ENCODE data around the gene STK31. TPM values are rescaled to one million over a fixed set of nuclear protein-coding genes. Genes with fewer than 3 reads are reported as not detected.

STK31 gene
- total and polyA plus RNA-seq, 2 donors (not counting 3 experiments of a cell fraction or from before 2014, with no cell fraction given), result 0.44 TPM; not detected in 1

- TF ChIP-seq FOS (IDR thresholded peaks at IDR 0.05; ENCODE audit: borderline replicate concordance, insufficient read depth, low read length) (no peak), CTCF (IDR thresholded peaks at IDR 0.05; ENCODE audit: extremely low read depth in 1 of 2, insufficient read depth in 1 of 2, low read depth in 1 of 2, low read length in 2 of 2) (no peak), POLR2AphosphoS5 (IDR thresholded peaks at IDR 0.05; ENCODE audit: insufficient read depth, low read depth, low read length) (no peak), MYC (IDR thresholded peaks at IDR 0.05; ENCODE audit: low read depth, low read length) (no peak), GATA2 (IDR thresholded peaks at IDR 0.05; ENCODE audit: insufficient read depth, insufficient read length, low read depth, low read length) (no peak), JUN (IDR thresholded peaks at IDR 0.05; ENCODE audit: borderline replicate concordance, insufficient read depth, insufficient read length, low read depth) (no peak), POLR2A (IDR thresholded peaks at IDR 0.05; ENCODE audit: low read depth, low read length) (no peak), EZH2 (IDR thresholded peaks at IDR 0.05; ENCODE audit: borderline replicate concordance, low read depth, low read length, severe bottlenecking) (no peak), MAX (IDR thresholded peaks at IDR 0.05; ENCODE audit: insufficient read depth, insufficient read length) (no peak)
- Histone ChIP-seq H3K36me3 (ENCODE audit: control insufficient read depth in 2 of 2, extremely low read depth in 1 of 2, insufficient read depth in 2 of 2, low read length in 2 of 2) (peaks cover 0 to 5% of the 10 kb centered on the region in 2 experiments), H3K9me1 (replicated peaks; ENCODE audit: control insufficient read depth, extremely low read depth, insufficient read depth, low read length) (no peaks in the 10 kb centered on the region), H3K9me3 (replicated peaks; ENCODE audit: control insufficient read depth, insufficient read depth, low read length) (no peaks in the 10 kb centered on the region), H3K27me3 (ENCODE audit: control insufficient read depth in 2 of 2, insufficient read depth in 2 of 2, low read length in 2 of 2) (no peaks in the 10 kb centered on the region), H3K79me2 (ENCODE audit: control insufficient read depth, insufficient read depth, low read length) (no peaks in the 10 kb centered on the region), H3K27ac (ENCODE audit: insufficient read depth, low read depth, low read length) (no peak overlapping the region), H3K4me1 (ENCODE audit: control insufficient read depth, extremely low read depth, insufficient read depth, low read length) (no peaks in the 10 kb centered on the region), H3K9ac (replicated peaks; ENCODE audit: extremely low read depth, insufficient read depth, low read length) (no peak overlapping the region), H2AFZ (ENCODE audit: low read depth, low read length) (no peak overlapping the region), H3K4me3 (replicated peaks in 1 of 3; ENCODE audit: insufficient read depth in 1 of 3, low read depth in 1 of 3, low read length in 3 of 3) (no peak overlapping the region), H3K4me2 (ENCODE audit: insufficient read depth, low read length) (no peak overlapping the region), H4K20me1 (replicated peaks; ENCODE audit: control insufficient read depth, extremely low read depth, insufficient read depth, low read length) (no peaks in the 10 kb centered on the region)
- no TSS peak for BruUV-seq (replicated peaks)
- no peak for DNase-seq (ENCODE audit: low read depth, low spot score)
- ChIA-PET CTCF (interaction anchor here (3.6 kb wide), 1 partner anchor 7 kb away, joined by 16 read pairs; no protein-coding TSS in a partner anchor), POLR2A (no interaction called here)
- intact Hi-C loops (cut with micrococcal nuclease), result no loop called here
- dilution Hi-C loops (cut with MboI; ENCODE audit: extremely low pct_ligation_motif_present, low sequenced_read_pairs), result no loop called here
- no peak for FAIRE-seq
These were observed 20.9 kb upstream of the STK31 start for GRCh38 chr7:23689165-23689564.
